ENCODE data around the gene ITGB1BP1. TPM values are rescaled to one million over a fixed set of nuclear protein-coding genes. Genes with fewer than 3 reads are reported as not detected.

Gene ITGB1BP1
- total RNA-seq, 1 donor: 30.8 TPM

DNA sequence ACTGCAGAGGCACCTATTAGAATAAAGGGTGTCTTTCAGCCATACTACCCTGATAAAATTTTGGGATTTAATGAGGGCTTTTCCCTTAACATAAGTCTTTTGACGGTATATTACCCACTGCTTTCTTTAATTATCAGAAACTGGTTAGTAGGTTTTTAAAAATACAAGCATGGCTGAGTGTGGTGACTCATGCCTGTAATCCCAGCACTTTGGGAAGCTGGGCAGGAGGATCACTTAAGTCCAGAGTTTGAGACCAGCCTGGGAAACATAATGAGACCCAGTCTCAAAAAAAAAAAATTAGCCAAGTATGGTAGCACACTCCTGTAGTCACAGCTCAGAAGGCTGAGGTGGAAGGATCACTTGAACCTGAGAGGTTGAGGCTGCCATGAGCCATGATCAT lies 16.2 kb upstream of the ITGB1BP1 start:
- Histone ChIP-seq H3K4me3 (ENCODE audit: insufficient read depth, low read length) (no peak overlapping the region), H2AFZ (ENCODE audit: low read length) (no peak overlapping the region), H4K20me1 (ENCODE audit: insufficient read depth, low read length) (no peaks in the 10 kb centered on the region), H3K9me3 (ENCODE audit: low read depth, low read length) (no peaks in the 10 kb centered on the region), H3K79me2 (ENCODE audit: insufficient read depth, low read length) (no peaks in the 10 kb centered on the region), H3K36me3 (ENCODE audit: insufficient read depth, low read length) (peaks cover 49% of the 10 kb centered on the region), H3K27ac (ENCODE audit: low read depth, low read length) (peak overlapping the region; percentile 82), H3K4me1 (ENCODE audit: insufficient read depth, low read length) (peaks cover 21% of the 10 kb centered on the region), H3K4me2 (ENCODE audit: insufficient read depth, low read length) (no peak overlapping the region), H3K27me3 (ENCODE audit: insufficient read depth, low read length) (no peaks in the 10 kb centered on the region)
- no peak for DNase-seq (ENCODE audit: insufficient read length, low spot score, missing footprints)
- TF ChIP-seq CTCF (IDR thresholded peaks at IDR 0.05; ENCODE audit: extremely low read depth, low read depth, low read length): no peak

DNA sequence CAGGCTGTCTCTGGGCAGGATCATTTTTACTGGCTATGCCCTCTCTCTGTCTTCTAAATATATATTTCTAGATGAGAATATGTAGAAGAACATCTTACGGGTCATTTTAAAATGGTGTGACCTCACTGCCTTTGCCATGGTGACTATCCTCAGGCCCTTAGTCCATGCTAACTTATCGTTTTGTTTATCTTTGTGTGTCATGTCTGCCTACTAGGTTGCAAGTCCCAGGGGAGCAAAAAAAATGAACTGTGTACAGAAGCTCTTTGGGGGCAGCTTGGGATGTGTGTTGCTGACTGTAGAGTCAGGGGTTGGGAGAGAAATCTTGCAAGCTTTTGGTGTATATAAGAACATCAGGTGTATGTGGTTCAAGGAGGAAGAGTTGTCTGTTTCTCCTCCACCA lies 11.2 kb upstream of the ITGB1BP1 start:
- Histone ChIP-seq H3K79me2 (ENCODE audit: insufficient read depth, low read length) (no peaks in the 10 kb centered on the region), H3K4me1 (ENCODE audit: insufficient read depth, low read length) (peaks cover 12% of the 10 kb centered on the region), H3K4me3 (ENCODE audit: insufficient read depth, low read length) (no peak overlapping the region), H3K9me3 (ENCODE audit: low read depth, low read length) (no peaks in the 10 kb centered on the region), H3K4me2 (ENCODE audit: insufficient read depth, low read length) (no peak overlapping the region), H2AFZ (ENCODE audit: low read length) (no peak overlapping the region), H3K36me3 (ENCODE audit: insufficient read depth, low read length) (peaks cover 52% of the 10 kb centered on the region), H3K27me3 (ENCODE audit: insufficient read depth, low read length) (no peaks in the 10 kb centered on the region), H3K27ac (ENCODE audit: low read depth, low read length) (no peak overlapping the region), H4K20me1 (ENCODE audit: insufficient read depth, low read length) (no peaks in the 10 kb centered on the region)
- DNase-seq (ENCODE audit: insufficient read length, low spot score, missing footprints): peak; percentile 8
- no peak for TF ChIP-seq CTCF (IDR thresholded peaks at IDR 0.05; ENCODE audit: extremely low read depth, low read depth, low read length)

GRCh38 chr2:9430316-9431293 lies 7.3 kb upstream of the ITGB1BP1 start:
- H3K4me3 ChIP-seq (ENCODE audit: insufficient read depth, low read length): no peak overlapping the region
- peak overlapping the region; percentile 6 for H3K27ac ChIP-seq (ENCODE audit: low read depth, low read length)
- H3K4me1 ChIP-seq (ENCODE audit: insufficient read depth, low read length): peaks cover 19% of the 10 kb centered on the region
- H4K20me1 ChIP-seq (ENCODE audit: insufficient read depth, low read length): no peaks in the 10 kb centered on the region
- no peak for DNase-seq (ENCODE audit: insufficient read length, low spot score, missing footprints)
- H3K79me2 ChIP-seq (ENCODE audit: insufficient read depth, low read length): peaks cover 21% of the 10 kb centered on the region
- no peak for TF ChIP-seq CTCF (IDR thresholded peaks at IDR 0.05; ENCODE audit: extremely low read depth, low read depth, low read length)
- H2AFZ ChIP-seq (ENCODE audit: low read length): no peak overlapping the region
- no peak overlapping the region for H3K4me2 ChIP-seq (ENCODE audit: insufficient read depth, low read length)
- H3K36me3 ChIP-seq (ENCODE audit: insufficient read depth, low read length): peaks cover 32% of the 10 kb centered on the region
- H3K9me3 ChIP-seq (ENCODE audit: low read depth, low read length): no peaks in the 10 kb centered on the region
- no peaks in the 10 kb centered on the region for H3K27me3 ChIP-seq (ENCODE audit: insufficient read depth, low read length)

GRCh38 chr2:9428965-9429577 lies 5.7 kb upstream of the ITGB1BP1 start:
- Histone ChIP-seq H3K27ac (ENCODE audit: low read depth, low read length) (peak overlapping the region; percentile 62), H3K79me2 (ENCODE audit: insufficient read depth, low read length) (peaks cover 37% of the 10 kb centered on the region), H3K4me3 (ENCODE audit: insufficient read depth, low read length) (no peak overlapping the region), H3K4me1 (ENCODE audit: insufficient read depth, low read length) (peaks cover 26% of the 10 kb centered on the region), H2AFZ (ENCODE audit: low read length) (peak overlapping the region; percentile 69), H3K27me3 (ENCODE audit: insufficient read depth, low read length) (no peaks in the 10 kb centered on the region), H3K4me2 (ENCODE audit: insufficient read depth, low read length) (peak overlapping the region; percentile 22), H4K20me1 (ENCODE audit: insufficient read depth, low read length) (no peaks in the 10 kb centered on the region), H3K36me3 (ENCODE audit: insufficient read depth, low read length) (peaks cover 32% of the 10 kb centered on the region), H3K9me3 (ENCODE audit: low read depth, low read length) (no peaks in the 10 kb centered on the region)
- TF ChIP-seq CTCF (IDR thresholded peaks at IDR 0.05; ENCODE audit: extremely low read depth, low read depth, low read length): no peak
- peak; percentile 84 for DNase-seq (ENCODE audit: insufficient read length, low spot score, missing footprints)

All from osteoblast (primary cell).